ENCODE measurements around the gene MYO5B.
A peak's percentile ranks its signal among the peaks of the same experiment; 100 is the strongest.
"Not testable (repeated sequence)": the region's sequence is repeated elsewhere in the genome, so short reads cannot be mapped to it uniquely, and the experiment has no call there.

Gene MYO5B

GRCh38 chr18:49910019-49910418 is 284.9 kb downstream of the MYO5B start:
- no peak for DNase-seq

- DNase-seq: peak; percentile 69
Observed at GRCh38 chr18:49907346-49907929, 287.5 kb downstream of the MYO5B start.

- no peak for DNase-seq
Observed at GRCh38 chr18:49905771-49906170, 289.2 kb downstream of the MYO5B start.

- DNase-seq: no peak
Observed at GRCh38 chr18:49904871-49905555, 289.9 kb downstream of the MYO5B start.

- DNase-seq: no peak
Observed at GRCh38 chr18:49901862-49902340, 293.0 kb downstream of the MYO5B start.

GRCh38 chr18:49899657-49900330 is 295.2 kb downstream of the MYO5B start:
- DNase-seq: peak; percentile 74

GRCh38 chr18:49898421-49898820 is 296.5 kb downstream of the MYO5B start:
- no peak for DNase-seq

GRCh38 chr18:49894517-49895226 is 300.3 kb downstream of the MYO5B start:
- DNase-seq: no peak

- DNase-seq: no peak
Observed at GRCh38 chr18:49893036-49893435, 301.9 kb downstream of the MYO5B start.

- DNase-seq: no peak
Observed at GRCh38 chr18:49892148-49892924, 302.6 kb downstream of the MYO5B start.

- DNase-seq: no peak
Observed at GRCh38 chr18:49890041-49890440, 304.9 kb downstream of the MYO5B start.

GRCh38 chr18:49889552-49889951 is 305.4 kb downstream of the MYO5B start:
- not testable (repeated sequence) for DNase-seq

GRCh38 chr18:49886891-49887764 is 307.8 kb downstream of the MYO5B start:
- peak; percentile 39 for DNase-seq

GRCh38 chr18:49884959-49885358 is 310.0 kb downstream of the MYO5B start:
- DNase-seq: no peak

- no peak for DNase-seq
Observed at GRCh38 chr18:49884465-49884864, 310.5 kb downstream of the MYO5B start.

- DNase-seq: no peak
Observed at GRCh38 chr18:49880661-49881060, 314.3 kb downstream of the MYO5B start.

- no peak for DNase-seq
Observed at GRCh38 chr18:49879271-49879580, 315.7 kb downstream of the MYO5B start.

- DNase-seq: peak; percentile 14
Observed at GRCh38 chr18:49878567-49879270, 316.2 kb downstream of the MYO5B start.

- DNase-seq: no peak
Observed at GRCh38 chr18:49878015-49878414, 316.9 kb downstream of the MYO5B start.

- no peak for DNase-seq
Observed at GRCh38 chr18:49876536-49876935, 318.4 kb downstream of the MYO5B start.

- DNase-seq: no peak
Observed at GRCh38 chr18:49875783-49876182, 319.2 kb downstream of the MYO5B start.

Data from NCI-H2029 (cell line).